HepG2 (cell line): Measurements from ENCODE around the gene TAF1C. TPM values are rescaled to one million over a fixed set of nuclear protein-coding genes. Genes with fewer than 3 reads are reported as not detected.

ENCODE experiments used
- AKNA ChIP-seq: sonication (generic); formaldehyde crosslinking; IDR thresholded peaks from 2 replicates; pipeline ENCODE4 v1.4.0; 2020; ENCODE audit warnings: missing genetic modification reagents, borderline replicate concordance
- DPF2 ChIP-seq: sonication (generic); formaldehyde crosslinking; IDR thresholded peaks from 2 replicates; pipeline ENCODE4 v1.4.0; 2020; ENCODE audit warnings: mild to moderate bottlenecking, low read depth, missing genetic modification reagents, borderline replicate concordance
- DZIP1 ChIP-seq: sonication (generic); formaldehyde crosslinking; IDR thresholded peaks from 2 replicates; pipeline ENCODE4 v1.5.0; 2020; ENCODE audit warnings: mild to moderate bottlenecking, missing genetic modification reagents
- ETV5 ChIP-seq: IDR thresholded peaks from 2 replicates; pipeline ENCODE4 v1.6.1; 2018; ENCODE audit warnings: missing biosample characterization, missing genetic modification reagents, inconsistent platforms, borderline replicate concordance
- FOXC1 ChIP-seq: sonication (generic); formaldehyde crosslinking; IDR thresholded peaks from 2 replicates; pipeline ENCODE4 v1.8.0; 2022; ENCODE audit warnings: mild to moderate bottlenecking, missing genetic modification reagents, borderline replicate concordance
- KDM5B ChIP-seq: sonication (generic); formaldehyde crosslinking; IDR thresholded peaks from 2 replicates; pipeline ENCODE4 v1.4.0; 2020; ENCODE audit warnings: missing genetic modification reagents, mild to moderate bottlenecking, borderline replicate concordance
- NCOA1 ChIP-seq: sonication (generic); formaldehyde crosslinking; IDR thresholded peaks from 2 replicates; pipeline ENCODE4 v1.9.0; 2021; ENCODE audit warnings: missing genetic modification reagents
- SOX13 ChIP-seq, 3 experiments: fragments of 450-650 bp in 1 of 3; sonication (generic) in 1 of 3; formaldehyde crosslinking in 1 of 3; IDR thresholded peaks in 2 of 3; conservative IDR thresholded peaks in 1 of 3; 2 replicates each; pipeline versions ENCODE4 v1.5.0 to v1.6.1; 2016 to 2020; ENCODE audit warnings: antibody characterized with exemption in 1 of 3, mild to moderate bottlenecking in 1 of 3, missing compliant biosample characterization in 1 of 3, missing genetic modification reagents in 1 of 3, moderate library complexity in 1 of 3
- SPEN ChIP-seq: sonication (generic); formaldehyde crosslinking; IDR thresholded peaks from 2 replicates; pipeline ENCODE4 v1.5.1; 2020; ENCODE audit warnings: low read depth, mild to moderate bottlenecking, missing genetic modification reagents
- UBTF ChIP-seq: sonication (generic); formaldehyde crosslinking; IDR thresholded peaks from 2 replicates; pipeline ENCODE4 v1.4.0; 2020; ENCODE audit warnings: mild to moderate bottlenecking, missing genetic modification reagents
- ZBED4 ChIP-seq: sonication (generic); formaldehyde crosslinking; IDR thresholded peaks from 2 replicates; pipeline ENCODE4 v1.4.0; 2020; ENCODE audit warnings: missing genetic modification reagents, borderline replicate concordance
- ZFP36 ChIP-seq: fragments of 150-350 bp; IDR thresholded peaks from 2 replicates; pipeline ENCODE4 v1.6.1; 2018; ENCODE audit warnings: borderline replicate concordance, low read length, low read depth; ENCODE audit not compliant: partially characterized antibody
- polyA plus RNA-seq, 8 experiments: library from polyadenylated mRNA; depleted of rRNA in 3 of 8; stranded (reverse) in 7 of 8; unstranded in 1 of 8; fragments of >200 nt; fragmentation: Illumina TruSeq in 4 of 8; extraction: Trizol in 4 of 8; gene quantifications; 2 replicates each; pipeline versions ENCODE4 v1.2.1 to v1.2.3, GENCODE V29; 2011 to 2016; ENCODE audit warnings: low read depth in 4 of 8, missing spikeins in 1 of 8, mixed read lengths in 1 of 8; ENCODE audit not compliant: insufficient read depth in 1 of 8
- total RNA-seq, 5 experiments: library from RNA; depleted of rRNA; stranded (reverse); fragments of >200 nt; fragmentation: Illumina TruSeq; extraction: Trizol; gene quantifications; 2 replicates each; pipeline ENCODE4 v1.2.3, GENCODE V29; 2016; ENCODE audit warnings: low read depth in 1 of 5

Gene TAF1C
- total and polyA plus RNA-seq, 2 of the 13 experiments (the other 11 are each of a cell fraction or from before 2014, with no cell fraction given) = 15.6 to 20.8 TPM

GRCh38 chr16:84138824-84139627 is 47.8 kb downstream of the TAF1C start (continued):
- TF ChIP-seq ZBED4 (CRISPR knock-in tag) (no peak), NCOA1 (no peak), KDM5B (no peak), SOX13 (IDR thresholded peaks at IDR 0.05) (peak; percentile 86), SOX13 (CRISPR knock-in tag; conservative IDR thresholded peaks at IDR 0.05 in 1 of 2, IDR thresholded peaks at IDR 0.05 in 1 of 2) (peak in 1 of 2 experiments; percentile 89; a peak in 2 of 4 replicates), ETV5 (CRISPR knock-in tag) (0 out of 2 replicates have a peak, but pooled peaks have one; percentile 34), FOXC1 (CRISPR knock-in tag) (peak; percentile 83), UBTF (0 out of 2 replicates have a peak, but pooled peaks have one; percentile 13), DPF2 (peak; percentile 80), ZFP36 (no peak), AKNA (no peak), SPEN (peak; percentile 43; the same call in 1 of the 2 replicates), DZIP1 (CRISPR knock-in tag) (no peak)
